ENCODE data around the gene MAPK8.

MAPK8 gene

GRCh38 chr10:48292616-48293015 lies 13.9 kb upstream of the MAPK8 start:
- no peak for DNase-seq

GRCh38 chr10:48294431-48294830 lies 12.0 kb upstream of the MAPK8 start:
- DNase-seq, result no peak

GRCh38 chr10:48296576-48297098 lies 9.8 kb upstream of the MAPK8 start:
- DNase-seq, result no peak

- no peak for DNase-seq
Observed at GRCh38 chr10:48299066-48299465, 7.4 kb upstream of the MAPK8 start.

GRCh38 chr10:48299692-48300091 lies 6.8 kb upstream of the MAPK8 start:
- no peak for DNase-seq

GRCh38 chr10:48300556-48300955 lies 5.9 kb upstream of the MAPK8 start:
- DNase-seq, result no peak

- no peak for DNase-seq
Observed at GRCh38 chr10:48302515-48303476, 3.7 kb upstream of the MAPK8 start.

- no peak for DNase-seq
Observed at GRCh38 chr10:48305905-48306264, 592 bp upstream of the MAPK8 start.

- DNase-seq, result peak; percentile 75 to 82
Observed at GRCh38 chr10:48306870-48307710, 613 bp downstream of the MAPK8 start.

GRCh38 chr10:48307711-48308018 lies 1.2 kb downstream of the MAPK8 start:
- DNase-seq, result no peak

- no peak for DNase-seq
Observed at GRCh38 chr10:48309711-48310226, 3.3 kb downstream of the MAPK8 start.

GRCh38 chr10:48314107-48314506 lies 7.6 kb downstream of the MAPK8 start:
- DNase-seq, result no peak

- DNase-seq, result no peak
Observed at GRCh38 chr10:48316236-48316635, 9.8 kb downstream of the MAPK8 start.

GRCh38 chr10:48317321-48317990 lies 11.0 kb downstream of the MAPK8 start:
- no peak for DNase-seq

- DNase-seq, result no peak
Observed at GRCh38 chr10:48322017-48322416, 15.5 kb downstream of the MAPK8 start.

GRCh38 chr10:48324580-48324979 lies 18.1 kb downstream of the MAPK8 start:
- no peak for DNase-seq

- no peak for DNase-seq
Observed at GRCh38 chr10:48330269-48330668, 23.8 kb downstream of the MAPK8 start.

- no peak for DNase-seq
Observed at GRCh38 chr10:48331436-48331835, 25.0 kb downstream of the MAPK8 start.

- no peak for DNase-seq
Observed at GRCh38 chr10:48332166-48332870, 25.8 kb downstream of the MAPK8 start.

- DNase-seq, result no peak
Observed at GRCh38 chr10:48332871-48333216, 26.4 kb downstream of the MAPK8 start.

- DNase-seq, result no peak
Observed at GRCh38 chr10:48333856-48334255, 27.4 kb downstream of the MAPK8 start.

GRCh38 chr10:48335788-48336187 lies 29.3 kb downstream of the MAPK8 start:
- no peak for DNase-seq
